Activated CD8-positive, alpha-beta memory T cell treated with anti-CD3 and anti-CD28 coated beads, Interleukin-2, amount 10 ng/mL, durations not matched to agents 7 days and 5 days (primary cell): ENCODE measurements around the gene AWAT1. TPM values are rescaled to one million over a fixed set of nuclear protein-coding genes. Genes with fewer than 3 reads are reported as not detected.
A peak's percentile ranks its signal among the peaks of the same experiment; 100 is the strongest.
"Not testable (repeated sequence)": the region's sequence is repeated elsewhere in the genome, so short reads cannot be mapped to it uniquely, and the experiment has no call there.

Experiments used
- ATAC-seq: fragments of 150-1000 bp; cut with Tn5 transposase; one replicate; pipeline ENCODE4 v1.10.0; 2021; ENCODE audit warnings: moderate library complexity
- CTCF ChIA-PET: fragments of 350-600 bp; sonication (Branson Sonifier 250); formaldehyde crosslinking; loops from one replicate; lab custom pipeline; 2021; ENCODE audit warnings: antibody characterized with exemption; lab: Charles Lee
- DNase-seq: peaks from one replicate; pipeline ENCODE4 v3.0.0-alpha.2; 2020
- H3K27ac Mint-ChIP-seq: one replicate; pipeline ENCODE4 v1.8.0; 2021; ENCODE audit warnings: mild to moderate bottlenecking, mixed read lengths
- H3K27me3 Mint-ChIP-seq: one replicate; pipeline ENCODE4 v1.8.0; 2021; ENCODE audit warnings: mixed read lengths
- H3K36me3 Mint-ChIP-seq: one replicate; pipeline ENCODE4 v1.8.0; 2021; ENCODE audit warnings: mild to moderate bottlenecking, mixed read lengths
- H3K4me1 Mint-ChIP-seq: one replicate; pipeline ENCODE4 v1.8.0; 2021; ENCODE audit warnings: mixed read lengths
- H3K4me3 Mint-ChIP-seq: one replicate; pipeline ENCODE4 v1.8.0; 2021; ENCODE audit warnings: mild to moderate bottlenecking, moderate library complexity, mixed read lengths
- H3K9me3 Mint-ChIP-seq: one replicate; pipeline ENCODE4 v1.8.0; 2022; ENCODE audit warnings: low read depth, mixed read lengths
- total RNA-seq, 2 experiments: library from RNA; stranded (reverse); gene quantifications; one replicate each; pipeline ENCODE4 v1.2.3, GENCODE V29; 2021

AWAT1 gene
- total RNA-seq, 2 experiments from 2014 or later, result not detected

- no peaks in the 10 kb centered on the region for H3K9me3 Mint-ChIP-seq
- no peak overlapping the region for H3K4me3 Mint-ChIP-seq
- no peak for DNase-seq
- CTCF ChIA-PET, result no interaction called here
- no peak for ATAC-seq
- H3K4me1 Mint-ChIP-seq, result no peaks in the 10 kb centered on the region
- H3K36me3 Mint-ChIP-seq, result no peaks in the 10 kb centered on the region
- no peak overlapping the region for H3K27ac Mint-ChIP-seq
- H3K27me3 Mint-ChIP-seq, result no peaks in the 10 kb centered on the region
These were observed 12.8 kb downstream of the AWAT1 start for GRCh38 chrX:70247252-70247651.

- H3K4me1 Mint-ChIP-seq, result peaks cover 11% of the 10 kb centered on the region
- ATAC-seq (no peak), DNase-seq (no peak)
- no peaks in the 10 kb centered on the region for H3K36me3 Mint-ChIP-seq
- H3K9me3 Mint-ChIP-seq, result no peaks in the 10 kb centered on the region
- no peaks in the 10 kb centered on the region for H3K27me3 Mint-ChIP-seq
- H3K4me3 Mint-ChIP-seq, result no peak overlapping the region
- H3K27ac Mint-ChIP-seq, result no peak overlapping the region
- CTCF ChIA-PET, result no interaction called here
These were observed 18.0 kb downstream of the AWAT1 start for GRCh38 chrX:70252491-70252890.

- no peaks in the 10 kb centered on the region for H3K36me3 Mint-ChIP-seq
- ATAC-seq, result no peak
- H3K27me3 Mint-ChIP-seq, result no peaks in the 10 kb centered on the region
- CTCF ChIA-PET, result no interaction called here
- H3K4me1 Mint-ChIP-seq, result peaks cover 11% of the 10 kb centered on the region
- no peak for DNase-seq
- H3K9me3 Mint-ChIP-seq, result no peaks in the 10 kb centered on the region
- no peak overlapping the region for H3K4me3 Mint-ChIP-seq
- no peak overlapping the region for H3K27ac Mint-ChIP-seq
These were observed 19.1 kb downstream of the AWAT1 start for GRCh38 chrX:70253377-70254062.

GRCh38 chrX:70254063-70254400, 19.6 kb downstream of the AWAT1 start:
- Mint-ChIP-seq H3K4me3 (no peak overlapping the region), H3K27me3 (no peaks in the 10 kb centered on the region), H3K4me1 (peaks cover 11% of the 10 kb centered on the region), H3K9me3 (no peaks in the 10 kb centered on the region), H3K36me3 (no peaks in the 10 kb centered on the region), H3K27ac (no peak overlapping the region)
- DNase-seq (no peak), ATAC-seq (no peak)
- CTCF ChIA-PET, result no interaction called here

GRCh38 chrX:70254909-70255308, 20.5 kb downstream of the AWAT1 start:
- Mint-ChIP-seq H3K4me3 (no peak overlapping the region), H3K4me1 (peaks cover 11% of the 10 kb centered on the region), H3K36me3 (no peaks in the 10 kb centered on the region), H3K9me3 (no peaks in the 10 kb centered on the region), H3K27me3 (no peaks in the 10 kb centered on the region), H3K27ac (no peak overlapping the region)
- DNase-seq (no peak), ATAC-seq (no peak)
- CTCF ChIA-PET, result no interaction called here

- Mint-ChIP-seq H3K4me3 (no peak overlapping the region), H3K27me3 (no peaks in the 10 kb centered on the region), H3K36me3 (no peaks in the 10 kb centered on the region), H3K27ac (no peak overlapping the region), H3K9me3 (no peaks in the 10 kb centered on the region), H3K4me1 (peaks cover 11% of the 10 kb centered on the region)
- DNase-seq (no peak), ATAC-seq (no peak)
- CTCF ChIA-PET, result no interaction called here
These were observed 21.0 kb downstream of the AWAT1 start for GRCh38 chrX:70255452-70255851.

GRCh38 chrX:70257423-70258288, 23.2 kb downstream of the AWAT1 start:
- CTCF ChIA-PET, result no interaction called here
- no peak overlapping the region for H3K27ac Mint-ChIP-seq
- peaks cover 11% of the 10 kb centered on the region for H3K4me1 Mint-ChIP-seq
- H3K9me3 Mint-ChIP-seq, result no peaks in the 10 kb centered on the region
- ATAC-seq (no peak), DNase-seq (no peak)
- no peaks in the 10 kb centered on the region for H3K27me3 Mint-ChIP-seq
- H3K36me3 Mint-ChIP-seq, result no peaks in the 10 kb centered on the region
- no peak overlapping the region for H3K4me3 Mint-ChIP-seq

- Mint-ChIP-seq H3K36me3 (no peaks in the 10 kb centered on the region), H3K4me3 (no peak within 1 kb of the TSS), H3K9me3 (no peaks in the 10 kb centered on the region), H3K27me3 (no peaks in the 10 kb centered on the region), H3K4me1 (no peaks in the 10 kb centered on the region), H3K27ac (no peak within 1 kb of the TSS)
- no peak for ATAC-seq
- CTCF ChIA-PET, result no interaction called here
- no peak for DNase-seq
These were observed 25.6 kb downstream of the AWAT1 start, which contains the start of gene P2RY4 for GRCh38 chrX:70260104-70260503. TSS of gene P2RY4 (minus strand) at chrX:70260204. CDS start at chrX:70259624, 580 bp downstream.

GRCh38 chrX:70262952-70263567, 28.6 kb downstream of the AWAT1 start:
- peak; percentile 54 for DNase-seq
- Mint-ChIP-seq H3K4me1 (no peaks in the 10 kb centered on the region), H3K27me3 (no peaks in the 10 kb centered on the region), H3K27ac (no peak overlapping the region), H3K4me3 (no peak overlapping the region), H3K36me3 (no peaks in the 10 kb centered on the region), H3K9me3 (no peaks in the 10 kb centered on the region)
- ATAC-seq, result peak; percentile 69
- CTCF ChIA-PET, result interaction anchor here (1.2 kb wide), 1 partner anchor 130 kb away, joined by 3 read pairs; the partner anchor contains the start of gene IGBP1

GRCh38 chrX:70264784-70265183, 30.3 kb downstream of the AWAT1 start:
- Mint-ChIP-seq H3K9me3 (no peaks in the 10 kb centered on the region), H3K36me3 (no peaks in the 10 kb centered on the region), H3K27ac (no peak overlapping the region), H3K27me3 (no peaks in the 10 kb centered on the region), H3K4me1 (no peaks in the 10 kb centered on the region), H3K4me3 (no peak overlapping the region)
- ATAC-seq, result no peak
- CTCF ChIA-PET, result no interaction called here
- no peak for DNase-seq

- Mint-ChIP-seq H3K9me3 (no peaks in the 10 kb centered on the region), H3K36me3 (no peaks in the 10 kb centered on the region), H3K4me3 (no peak within 1 kb of the TSS), H3K4me1 (no peaks in the 10 kb centered on the region), H3K27ac (no peak within 1 kb of the TSS), H3K27me3 (no peaks in the 10 kb centered on the region)
- CTCF ChIA-PET, result no interaction called here
- DNase-seq, result no peak
- ATAC-seq, result no peak
These were observed 33.6 kb downstream of the AWAT1 start, which contains the start of gene ARR3 for GRCh38 chrX:70268034-70268433. TSS of gene ARR3 (plus strand) at chrX:70268334. CDS start at chrX:70269386, 1,052 bp downstream.

GRCh38 chrX:70274029-70274428, 39.6 kb downstream of the AWAT1 start:
- not testable (repeated sequence) for H3K27me3 Mint-ChIP-seq, ATAC-seq, H3K36me3 Mint-ChIP-seq, DNase-seq, H3K9me3 Mint-ChIP-seq, H3K27ac Mint-ChIP-seq, H3K4me3 Mint-ChIP-seq, H3K4me1 Mint-ChIP-seq
- CTCF ChIA-PET, result interaction anchor here (0.7 kb wide), 1 partner anchor 160 kb away, joined by 3 read pairs; no protein-coding TSS in a partner anchor

- no peaks in the 10 kb centered on the region for H3K4me1 Mint-ChIP-seq
These were observed 44.6 kb downstream of the AWAT1 start for GRCh38 chrX:70279081-70279480.

More at GRCh38 chrX:70279081-70279480, 44.6 kb downstream of the AWAT1 start:
- Mint-ChIP-seq H3K27ac (no peak overlapping the region), H3K9me3 (no peaks in the 10 kb centered on the region), H3K4me3 (no peak overlapping the region), H3K36me3 (peaks cover 1% of the 10 kb centered on the region), H3K27me3 (no peaks in the 10 kb centered on the region)
- ATAC-seq (no peak), DNase-seq (no peak)
- CTCF ChIA-PET, result no interaction called here
